NCI-H2227 treated with DMSO at 0.1 percent for 48 hours (cell line): ENCODE data around the gene DACH2.

ENCODE experiments used
- DNase-seq: peaks from one replicate; lab custom pipeline; 2025; lab: John Stamatoyannopoulos, UW

DACH2 gene

DNA sequence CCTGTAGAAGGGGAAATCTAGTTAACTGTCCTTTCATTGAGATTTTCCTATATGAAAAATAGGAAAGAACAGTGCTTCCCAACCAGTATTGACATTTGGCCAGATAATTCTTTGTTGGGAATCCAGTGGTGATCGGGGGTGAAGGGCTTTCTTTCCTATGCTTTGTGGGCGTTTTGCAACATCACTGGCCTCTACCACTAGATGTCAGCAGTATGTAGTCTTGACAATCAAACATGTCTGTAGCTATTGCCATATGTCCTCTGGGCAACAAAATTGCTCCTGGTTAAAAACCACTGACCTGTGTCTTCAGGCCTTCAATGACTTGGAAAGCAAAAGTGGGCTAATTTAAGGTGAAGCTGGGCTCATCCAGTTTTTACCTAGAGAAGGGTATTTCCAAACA, 658.5 kb downstream of the DACH2 start:
- DNase-seq, result no peak

DNA sequence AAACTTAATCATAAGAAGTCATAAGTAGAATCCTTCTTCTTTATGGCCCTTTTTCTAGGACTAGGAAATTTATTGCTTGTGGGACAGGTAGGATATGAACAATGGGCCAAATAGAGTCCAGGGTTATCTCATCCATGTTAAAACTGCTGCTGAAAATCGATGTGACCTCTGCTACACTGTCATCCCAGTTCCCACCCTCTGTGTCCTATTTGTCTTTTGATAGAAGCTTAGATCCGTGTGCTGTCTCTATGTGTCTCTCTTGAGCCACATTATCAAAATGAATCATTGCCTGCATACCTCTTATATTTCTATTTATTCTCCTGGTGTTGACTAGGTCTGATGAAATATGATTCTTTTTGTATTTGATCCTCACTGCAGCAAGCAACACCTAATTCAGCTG, 661.4 kb downstream of the DACH2 start:
- DNase-seq, result no peak

DNA sequence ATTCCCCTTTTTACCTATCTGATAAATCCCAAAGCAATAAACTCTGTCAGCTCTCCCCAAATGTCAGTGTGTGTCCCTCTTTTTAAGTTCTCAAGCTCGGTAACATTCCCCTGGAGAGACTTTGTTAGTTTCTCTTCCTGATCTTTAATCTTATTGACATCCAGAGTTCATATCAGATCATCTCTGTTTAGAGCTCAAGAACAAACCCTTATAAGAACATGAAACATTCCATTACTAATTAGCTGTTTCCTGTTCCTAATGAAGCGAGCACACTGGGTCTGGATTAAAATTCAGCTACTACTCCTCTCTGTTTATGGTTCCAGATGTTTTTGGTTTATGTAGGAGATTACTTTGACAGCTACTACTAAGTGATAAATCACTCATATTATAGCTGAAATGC, 681.5 kb downstream of the DACH2 start:
- DNase-seq, result no peak

DNA sequence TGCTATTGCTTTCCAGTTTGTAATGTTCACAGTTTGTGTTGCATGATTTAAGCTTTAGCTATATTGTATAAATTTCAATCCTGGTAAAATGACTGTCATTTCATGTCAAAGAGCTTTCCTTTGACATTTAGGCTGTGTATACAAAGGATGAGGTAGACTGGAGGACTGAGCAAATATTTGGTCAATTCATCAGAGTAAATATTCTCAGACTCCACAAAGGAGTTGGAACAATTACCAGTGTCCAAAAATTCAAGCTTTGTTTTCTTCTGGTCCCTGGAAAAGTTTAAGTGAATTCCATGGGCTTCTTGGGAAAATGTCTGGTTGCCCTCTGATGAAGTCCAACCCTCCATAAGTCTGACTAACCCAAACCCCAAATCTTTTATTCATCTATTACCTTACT, 682.4 kb downstream of the DACH2 start:
- no peak for DNase-seq

DNA sequence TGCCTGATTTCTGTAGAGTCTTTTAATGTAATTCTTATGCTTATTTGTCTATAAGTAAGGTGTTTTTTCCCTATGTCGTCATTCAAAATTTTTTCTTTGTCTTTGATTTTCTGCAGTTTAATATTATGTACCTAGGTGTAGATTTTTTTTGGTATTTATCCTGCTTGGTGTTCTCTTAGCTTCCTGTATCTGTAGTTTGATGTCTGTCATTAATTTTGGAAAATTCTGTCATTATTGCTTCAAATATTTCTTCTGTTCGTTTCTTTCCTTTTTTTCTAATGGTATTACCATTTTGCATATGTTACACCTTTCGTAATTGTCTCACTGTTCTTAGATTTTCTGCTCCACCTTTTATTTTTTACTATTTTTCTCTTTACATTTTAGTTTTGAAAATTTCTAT, 696.9 kb downstream of the DACH2 start:
- DNase-seq, result no peak
